Stimulated activated CD8-positive, alpha-beta memory T cell treated with anti-CD3 and anti-CD28 coated beads, Interleukin-15, amount 100 ng/mL, for 4 hours (primary cell): ENCODE data around the gene SND1.

Experiments used
- DNase-seq, 2 donors: peaks; one replicate each; pipeline ENCODE4 v3.0.0-alpha.2; 2020; ENCODE audit warnings: low read depth in 2 of 2

Gene SND1

GRCh38 chr7:127863082-127863481, 211.1 kb downstream of the SND1 start:
- DNase-seq, result no peak

- no peak for DNase-seq
These were observed 213.5 kb downstream of the SND1 start for GRCh38 chr7:127865466-127865865.

- no peak for DNase-seq
These were observed 218.4 kb downstream of the SND1 start for GRCh38 chr7:127870231-127870907.

- DNase-seq, result no peak
These were observed 219.2 kb downstream of the SND1 start for GRCh38 chr7:127871226-127871625.

- DNase-seq, result no peak
These were observed 220.1 kb downstream of the SND1 start for GRCh38 chr7:127872122-127872521.

- no peak for DNase-seq
These were observed 221.2 kb downstream of the SND1 start for GRCh38 chr7:127873151-127873550.

GRCh38 chr7:127873715-127874636, 222.0 kb downstream of the SND1 start:
- no peak for DNase-seq

- DNase-seq, result no peak
These were observed 223.1 kb downstream of the SND1 start for GRCh38 chr7:127874951-127875608.

GRCh38 chr7:127876393-127876792, 224.4 kb downstream of the SND1 start:
- DNase-seq, result no peak

- no peak for DNase-seq
These were observed 226.0 kb downstream of the SND1 start for GRCh38 chr7:127877951-127878350.

- no peak for DNase-seq
These were observed 226.8 kb downstream of the SND1 start for GRCh38 chr7:127878791-127879190.

GRCh38 chr7:127879436-127879835, 227.4 kb downstream of the SND1 start:
- DNase-seq, result no peak

GRCh38 chr7:127879942-127880341, 227.9 kb downstream of the SND1 start:
- no peak for DNase-seq

- DNase-seq, result no peak
These were observed 228.5 kb downstream of the SND1 start for GRCh38 chr7:127880454-127880853.

GRCh38 chr7:127881564-127881963, 229.6 kb downstream of the SND1 start:
- DNase-seq, result no peak

GRCh38 chr7:127882313-127882920, 230.4 kb downstream of the SND1 start:
- no peak for DNase-seq

- no peak for DNase-seq
These were observed 232.1 kb downstream of the SND1 start for GRCh38 chr7:127884066-127884559.

- no peak for DNase-seq
These were observed 233.3 kb downstream of the SND1 start for GRCh38 chr7:127885222-127885772.

GRCh38 chr7:127885843-127886242, 233.8 kb downstream of the SND1 start:
- no peak for DNase-seq

GRCh38 chr7:127886248-127886647, 234.3 kb downstream of the SND1 start:
- DNase-seq, result no peak

- no peak for DNase-seq
These were observed 235.1 kb downstream of the SND1 start for GRCh38 chr7:127887096-127887495.

- no peak for DNase-seq
These were observed 235.6 kb downstream of the SND1 start for GRCh38 chr7:127887631-127888030.
